GM12864 (cell line): Measurements from ENCODE around the gene TIMM29.

Experiments used
- DNase-seq: peaks from one replicate; pipeline ENCODE4 v3.0.0-alpha.2; 2011; ENCODE audit warnings: low read depth
- H3K4me3 ChIP-seq: 2 replicates; pipeline ENCODE4 v1.5.1; 2011; ENCODE audit warnings: mild to moderate bottlenecking, low read depth, low read length, control low read depth
- TF ChIP-seq, protein P1 (sequence below): IDR thresholded peaks from 2 replicates; pipeline ENCODE4 v1.5.1; 2011; ENCODE audit warnings: low read depth, mild to moderate bottlenecking, moderate library complexity, low read length, control low read depth, inconsistent platforms; ENCODE audit errors: missing control alignments

Gene TIMM29

DNA sequence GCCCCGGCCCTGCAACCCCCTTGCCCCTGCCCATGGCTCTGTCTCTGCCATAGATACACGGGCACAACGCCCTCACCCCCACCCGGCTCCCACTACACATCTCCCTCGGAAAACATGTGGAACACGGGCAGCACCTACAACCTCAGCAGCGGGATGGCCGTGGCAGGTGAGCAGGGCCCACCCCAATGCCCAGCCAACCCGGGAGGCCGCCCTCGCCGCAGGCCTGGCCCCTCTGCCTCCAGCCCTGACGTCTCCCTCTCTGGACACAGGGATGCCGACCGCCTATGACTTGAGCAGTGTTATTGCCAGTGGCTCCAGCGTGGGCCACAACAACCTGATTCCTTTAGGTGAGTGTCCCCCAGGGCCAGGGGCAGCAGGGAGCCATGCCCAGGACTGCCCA lies 7.8 kb upstream of the TIMM29 start:
- no peak overlapping the region for H3K4me3 ChIP-seq
- TF ChIP-seq, protein P1, sequence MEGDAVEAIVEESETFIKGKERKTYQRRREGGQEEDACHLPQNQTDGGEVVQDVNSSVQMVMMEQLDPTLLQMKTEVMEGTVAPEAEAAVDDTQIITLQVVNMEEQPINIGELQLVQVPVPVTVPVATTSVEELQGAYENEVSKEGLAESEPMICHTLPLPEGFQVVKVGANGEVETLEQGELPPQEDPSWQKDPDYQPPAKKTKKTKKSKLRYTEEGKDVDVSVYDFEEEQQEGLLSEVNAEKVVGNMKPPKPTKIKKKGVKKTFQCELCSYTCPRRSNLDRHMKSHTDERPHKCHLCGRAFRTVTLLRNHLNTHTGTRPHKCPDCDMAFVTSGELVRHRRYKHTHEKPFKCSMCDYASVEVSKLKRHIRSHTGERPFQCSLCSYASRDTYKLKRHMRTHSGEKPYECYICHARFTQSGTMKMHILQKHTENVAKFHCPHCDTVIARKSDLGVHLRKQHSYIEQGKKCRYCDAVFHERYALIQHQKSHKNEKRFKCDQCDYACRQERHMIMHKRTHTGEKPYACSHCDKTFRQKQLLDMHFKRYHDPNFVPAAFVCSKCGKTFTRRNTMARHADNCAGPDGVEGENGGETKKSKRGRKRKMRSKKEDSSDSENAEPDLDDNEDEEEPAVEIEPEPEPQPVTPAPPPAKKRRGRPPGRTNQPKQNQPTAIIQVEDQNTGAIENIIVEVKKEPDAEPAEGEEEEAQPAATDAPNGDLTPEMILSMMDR, result no peak
- no peak for DNase-seq

DNA sequence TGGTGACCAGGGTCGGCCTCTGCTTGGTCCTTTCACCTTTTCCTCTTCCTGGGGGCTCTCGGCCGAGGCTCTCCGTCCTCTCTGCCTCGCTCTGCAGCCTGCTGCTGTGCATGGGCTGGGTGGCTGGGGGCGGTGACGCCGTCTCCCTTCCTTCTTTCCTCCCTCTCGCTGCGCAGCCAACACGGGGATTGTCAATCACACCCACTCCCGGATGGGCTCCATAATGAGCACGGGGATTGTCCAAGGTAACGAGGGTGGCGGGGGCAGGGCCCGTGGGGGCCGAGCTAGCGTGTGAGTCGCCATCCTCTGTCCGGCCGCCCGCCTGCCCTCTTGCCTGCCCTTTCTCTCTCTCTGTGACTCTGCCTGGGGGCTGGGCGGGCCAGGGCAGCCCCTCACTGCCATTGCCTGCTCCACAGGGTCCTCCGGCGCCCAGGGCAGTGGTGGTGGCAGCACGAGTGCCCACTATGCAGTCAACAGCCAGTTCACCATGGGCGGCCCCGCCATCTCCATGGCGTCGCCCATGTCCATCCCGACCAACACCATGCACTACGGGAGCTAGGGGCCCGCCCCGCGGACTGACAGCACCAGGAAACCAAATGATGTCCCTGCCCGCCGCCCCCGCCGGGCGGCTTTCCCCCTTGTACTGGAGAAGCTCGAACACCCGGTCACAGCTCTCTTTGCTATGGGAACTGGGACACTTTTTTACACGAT lies 7.3 kb upstream of the TIMM29 start:
- no peak for DNase-seq
- TF ChIP-seq, protein P1, result no peak
- H3K4me3 ChIP-seq, result no peak overlapping the region

DNA sequence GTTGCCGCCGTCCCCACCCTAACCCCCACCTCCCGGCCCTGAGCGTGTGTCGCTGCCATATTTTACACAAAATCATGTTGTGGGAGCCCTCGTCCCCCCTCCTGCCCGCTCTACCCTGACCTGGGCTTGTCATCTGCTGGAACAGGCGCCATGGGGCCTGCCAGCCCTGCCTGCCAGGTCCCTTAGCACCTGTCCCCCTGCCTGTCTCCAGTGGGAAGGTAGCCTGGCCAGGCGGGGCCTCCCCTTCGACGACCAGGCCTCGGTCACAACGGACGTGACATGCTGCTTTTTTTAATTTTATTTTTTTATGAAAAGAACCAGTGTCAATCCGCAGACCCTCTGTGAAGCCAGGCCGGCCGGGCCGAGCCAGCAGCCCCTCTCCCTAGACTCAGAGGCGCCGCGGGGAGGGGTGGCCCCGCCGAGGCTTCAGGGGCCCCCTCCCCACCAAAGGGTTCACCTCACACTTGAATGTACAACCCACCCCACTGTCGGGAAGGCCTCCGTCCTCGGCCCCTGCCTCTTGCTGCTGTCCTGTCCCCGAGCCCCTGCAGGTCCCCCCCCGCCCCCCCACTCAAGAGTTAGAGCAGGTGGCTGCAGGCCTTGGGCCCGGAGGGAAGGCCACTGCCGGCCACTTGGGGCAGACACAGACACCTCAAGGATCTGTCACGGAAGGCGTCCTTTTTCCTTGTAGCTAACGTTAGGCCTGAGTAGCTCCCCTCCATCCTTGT lies 6.5 kb upstream of the TIMM29 start:
- TF ChIP-seq, protein P1, result no peak
- no peak for DNase-seq
- H3K4me3 ChIP-seq, result no peak overlapping the region

DNA sequence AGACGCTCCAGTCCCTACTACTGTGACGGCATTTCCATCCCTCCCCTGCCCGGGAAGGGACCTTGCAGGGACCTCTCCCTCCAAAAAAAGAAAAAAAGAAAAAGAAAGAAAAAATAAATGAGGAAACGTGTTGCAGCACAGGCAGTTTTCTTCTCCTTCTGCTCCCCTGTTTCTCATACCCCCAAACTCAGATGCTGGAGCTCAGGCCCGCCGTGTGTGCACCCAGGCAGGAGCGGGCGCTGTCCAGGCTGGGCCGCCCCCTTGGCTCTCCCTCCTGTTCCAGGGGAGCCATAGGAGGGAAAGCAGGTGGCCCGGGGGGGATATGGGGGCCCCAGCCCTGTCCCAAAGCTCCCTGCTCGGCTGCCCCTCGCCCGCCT lies 6.0 kb upstream of the TIMM29 start:
- TF ChIP-seq, protein P1, result no peak
- DNase-seq, result no peak
- no peak overlapping the region for H3K4me3 ChIP-seq

DNA sequence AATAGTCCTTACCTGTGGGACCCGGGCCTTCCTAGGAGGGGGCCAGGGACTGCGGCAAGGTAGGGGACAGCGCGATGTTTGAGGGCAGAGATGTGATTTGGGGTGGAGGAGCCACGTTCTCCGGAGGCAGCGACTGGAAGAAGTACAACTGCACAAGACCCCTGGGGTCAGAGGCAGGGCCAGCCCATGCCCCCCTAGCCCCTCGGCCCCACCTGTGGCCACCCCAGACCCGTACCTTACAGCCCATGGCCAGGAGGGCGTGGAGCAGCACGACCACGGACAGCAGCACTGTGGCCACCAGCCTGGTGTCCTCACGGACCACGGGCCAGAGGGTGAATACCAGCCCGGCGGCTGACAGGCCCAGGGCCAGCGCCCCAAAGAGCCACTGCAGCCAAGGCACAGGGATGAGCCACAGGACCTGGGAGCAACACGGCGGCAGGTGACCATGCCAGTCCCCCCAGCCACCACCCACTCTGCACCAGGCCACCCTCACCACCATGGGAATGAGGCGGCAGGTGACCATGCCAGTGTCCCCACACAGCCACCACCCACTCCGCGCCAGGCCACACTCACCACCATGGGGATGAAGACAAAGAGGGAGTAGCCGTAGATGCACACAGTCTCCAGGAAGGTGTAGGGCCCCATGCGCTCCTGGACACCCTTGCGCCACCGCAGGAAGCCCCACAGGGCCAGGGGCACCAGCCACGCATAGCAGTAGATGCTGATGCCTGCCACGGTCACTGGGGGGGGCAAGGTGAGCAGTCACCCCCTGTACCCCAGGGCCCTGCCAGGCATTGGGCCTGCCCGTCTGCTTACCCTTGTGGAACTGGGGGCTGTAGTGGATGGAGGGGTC lies 5.1 kb upstream of the TIMM29 start:
- H3K4me3 ChIP-seq, result no peak overlapping the region
- TF ChIP-seq, protein P1, result no peak
- DNase-seq, result no peak

DNA sequence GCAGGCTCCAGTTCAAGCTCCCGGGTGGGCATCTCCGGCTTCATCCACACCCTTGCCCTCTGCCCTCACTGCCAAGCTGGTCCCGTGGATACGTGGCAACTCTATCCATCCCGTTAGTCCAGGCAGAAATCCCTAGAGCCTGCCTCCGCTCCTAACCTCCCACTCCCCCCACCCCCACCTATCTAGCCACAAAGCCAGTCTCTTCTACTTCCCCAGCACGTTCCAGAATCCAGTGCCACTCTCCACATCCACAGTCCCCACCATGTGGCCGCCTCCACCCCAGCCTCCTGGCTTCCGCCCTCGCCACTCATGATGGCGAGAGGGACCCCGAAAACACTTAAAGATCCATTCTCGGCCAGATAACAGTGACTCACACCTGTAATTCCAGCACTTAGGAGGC lies 4.0 kb upstream of the TIMM29 start:
- TF ChIP-seq, protein P1, result no peak
- H3K4me3 ChIP-seq, result no peak overlapping the region
- no peak for DNase-seq
